Ureter (tissue), 1 donor: Measurements from ENCODE around the gene RAMACL. TPM values are rescaled to one million over a fixed set of nuclear protein-coding genes. Genes with fewer than 3 reads are reported as not detected.

Experiments used
- DNase-seq: peaks from one replicate; pipeline ENCODE4 v3.0.0-alpha.2; 2020; ENCODE audit warnings: low spot score
- total RNA-seq: library from RNA; stranded (reverse); gene quantifications from one replicate; pipeline ENCODE4 v1.2.4, GENCODE V29; 2023
- donor health status: DM: yes; HTN: yes; CAD: no.

Gene RAMACL
- total RNA-seq, 1 donor from 2014 or later = 7.8 TPM

- DNase-seq = peak; percentile 19
These were observed 31.8 kb upstream of the RAMACL start for GRCh38 chr6:166618251-166618650.

- DNase-seq = no peak
These were observed 30.9 kb upstream of the RAMACL start for GRCh38 chr6:166617359-166617758.

- DNase-seq = peak; percentile 23
These were observed 30.1 kb upstream of the RAMACL start for GRCh38 chr6:166616261-166617238.

- peak; percentile 34 for DNase-seq
These were observed 28.7 kb upstream of the RAMACL start for GRCh38 chr6:166615059-166615770.

GRCh38 chr6:166614589-166614988 is 28.1 kb upstream of the RAMACL start:
- DNase-seq = peak; percentile 31

- DNase-seq = peak; percentile 32
These were observed 27.7 kb upstream of the RAMACL start for GRCh38 chr6:166614171-166614583.

- no peak for DNase-seq
These were observed 26.5 kb upstream of the RAMACL start for GRCh38 chr6:166613027-166613426.

GRCh38 chr6:166612471-166612881 is 26.0 kb upstream of the RAMACL start:
- peak; percentile 37 for DNase-seq

- DNase-seq = peak; percentile 29
These were observed 25.2 kb upstream of the RAMACL start for GRCh38 chr6:166611631-166612030.

GRCh38 chr6:166610069-166610468 is 23.6 kb upstream of the RAMACL start:
- no peak for DNase-seq

GRCh38 chr6:166608774-166609173 is 22.3 kb upstream of the RAMACL start:
- no peak for DNase-seq

- DNase-seq = no peak
These were observed 19.3 kb upstream of the RAMACL start for GRCh38 chr6:166605752-166606151.

GRCh38 chr6:166604911-166605310 is 18.4 kb upstream of the RAMACL start:
- peak; percentile 26 for DNase-seq

GRCh38 chr6:166604328-166604727 is 17.9 kb upstream of the RAMACL start:
- no peak for DNase-seq

- DNase-seq = peak; percentile 28
These were observed 16.7 kb upstream of the RAMACL start for GRCh38 chr6:166603043-166603690.

GRCh38 chr6:166601956-166602355 is 15.5 kb upstream of the RAMACL start:
- no peak for DNase-seq

- no peak for DNase-seq
These were observed 14.5 kb upstream of the RAMACL start for GRCh38 chr6:166600931-166601330.

- no peak for DNase-seq
These were observed 12.7 kb upstream of the RAMACL start for GRCh38 chr6:166599205-166599604.

- DNase-seq = no peak
These were observed 12.1 kb upstream of the RAMACL start for GRCh38 chr6:166598441-166599138.

GRCh38 chr6:166597711-166598440 is 11.4 kb upstream of the RAMACL start:
- peak; percentile 34 for DNase-seq
